Measurements from ENCODE around the gene ALPP. TPM values are rescaled to one million over a fixed set of nuclear protein-coding genes. Genes with fewer than 3 reads are reported as not detected.
A peak's percentile ranks its signal among the peaks of the same experiment; 100 is the strongest.
"Not testable (repeated sequence)": the region's sequence is repeated elsewhere in the genome, so short reads cannot be mapped to it uniquely, and the experiment has no call there.

ALPP gene
- total and polyA plus RNA-seq, 2 of the 13 experiments (the other 11 are each of a cell fraction or from before 2014, with no cell fraction given) = not detected

DNA sequence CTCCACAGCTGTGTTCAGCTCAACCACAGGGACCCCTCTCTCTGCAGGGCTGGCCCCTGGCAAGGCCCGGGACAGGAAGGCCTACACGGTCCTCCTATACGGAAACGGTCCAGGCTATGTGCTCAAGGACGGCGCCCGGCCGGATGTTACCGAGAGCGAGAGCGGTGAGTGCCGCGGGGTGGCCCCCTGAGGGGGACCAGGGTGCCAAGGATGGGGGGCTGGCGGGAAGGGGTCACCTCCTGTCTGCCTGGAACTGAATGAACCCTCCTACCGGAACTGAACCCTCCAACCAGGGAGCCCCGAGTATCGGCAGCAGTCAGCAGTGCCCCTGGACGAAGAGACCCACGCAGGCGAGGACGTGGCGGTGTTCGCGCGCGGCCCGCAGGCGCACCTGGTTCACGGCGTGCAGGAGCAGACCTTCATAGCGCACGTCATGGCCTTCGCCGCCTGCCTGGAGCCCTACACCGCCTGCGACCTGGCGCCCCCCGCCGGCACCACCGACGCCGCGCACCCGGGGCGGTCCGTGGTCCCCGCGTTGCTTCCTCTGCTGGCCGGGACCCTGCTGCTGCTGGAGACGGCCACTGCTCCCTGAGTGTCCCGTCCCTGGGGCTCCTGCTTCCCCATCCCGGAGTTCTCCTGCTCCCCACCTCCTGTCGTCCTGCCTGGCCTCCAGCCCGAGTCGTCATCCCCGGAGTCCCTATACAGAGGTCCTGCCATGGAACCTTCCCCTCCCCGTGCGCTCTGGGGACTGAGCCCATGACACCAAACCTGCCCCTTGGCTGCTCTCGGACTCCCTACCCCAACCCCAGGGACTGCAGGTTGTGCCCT is 2.9 kb downstream of the ALPP start:
- H3K4me3 ChIP-seq (replicated peaks in 1 of 3; ENCODE audit: insufficient read depth in 1 of 3, low read depth in 2 of 3, low read length in 3 of 3); POLR2A ChIA-PET: not testable (repeated sequence)

More for the DNA sequence above, 2.9 kb downstream of the ALPP start:
- CTCF ChIA-PET (ENCODE audit: low intra/inter-chr PET ratio, low total read pairs); H3K9ac ChIP-seq (ENCODE audit: insufficient read depth, low read depth, low read length); in situ Hi-C loops (cut with HindIII; ENCODE audit: extremely low pct_ligation_motif_present, low pct_unique_long_range_greater_than_20kb); H3K4me2 ChIP-seq (ENCODE audit: low read depth, low read length); H3K27ac ChIP-seq (ENCODE audit: extremely low read length, insufficient read depth, low read length); H3K4me1 ChIP-seq (ENCODE audit: insufficient read depth, low read length); FAIRE-seq; H3K79me2 ChIP-seq (ENCODE audit: insufficient read depth, low read length); intact Hi-C loops (cut with micrococcal nuclease; ENCODE audit: unreplicated experiment); H3K9me3 ChIP-seq (ENCODE audit: low read length); BruUV-seq (replicated peaks); DNase-seq (ENCODE audit: low spot score); H3K36me3 ChIP-seq (replicated peaks in 1 of 2; ENCODE audit: control insufficient read depth in 1 of 2, insufficient read depth in 2 of 2, low read length in 2 of 2); H4K20me1 ChIP-seq (ENCODE audit: insufficient read depth, low read length); H2AFZ ChIP-seq (ENCODE audit: low read length): not testable (repeated sequence)
- peak; percentile 51 for ATAC-seq
- TF ChIP-seq, protein P1, sequence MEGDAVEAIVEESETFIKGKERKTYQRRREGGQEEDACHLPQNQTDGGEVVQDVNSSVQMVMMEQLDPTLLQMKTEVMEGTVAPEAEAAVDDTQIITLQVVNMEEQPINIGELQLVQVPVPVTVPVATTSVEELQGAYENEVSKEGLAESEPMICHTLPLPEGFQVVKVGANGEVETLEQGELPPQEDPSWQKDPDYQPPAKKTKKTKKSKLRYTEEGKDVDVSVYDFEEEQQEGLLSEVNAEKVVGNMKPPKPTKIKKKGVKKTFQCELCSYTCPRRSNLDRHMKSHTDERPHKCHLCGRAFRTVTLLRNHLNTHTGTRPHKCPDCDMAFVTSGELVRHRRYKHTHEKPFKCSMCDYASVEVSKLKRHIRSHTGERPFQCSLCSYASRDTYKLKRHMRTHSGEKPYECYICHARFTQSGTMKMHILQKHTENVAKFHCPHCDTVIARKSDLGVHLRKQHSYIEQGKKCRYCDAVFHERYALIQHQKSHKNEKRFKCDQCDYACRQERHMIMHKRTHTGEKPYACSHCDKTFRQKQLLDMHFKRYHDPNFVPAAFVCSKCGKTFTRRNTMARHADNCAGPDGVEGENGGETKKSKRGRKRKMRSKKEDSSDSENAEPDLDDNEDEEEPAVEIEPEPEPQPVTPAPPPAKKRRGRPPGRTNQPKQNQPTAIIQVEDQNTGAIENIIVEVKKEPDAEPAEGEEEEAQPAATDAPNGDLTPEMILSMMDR (CRISPR knock-in tag; IDR thresholded peaks at IDR 0.05) = peak; percentile 30; the same call in 1 of the 2 replicates
- 56% methylated on average over 28 of the region's 59 CpGs for WGBS (ENCODE audit: low lambda C conversion rate)
- peaks cover 13 to 78% of the 10 kb centered on the region in 2 experiments for H3K27me3 ChIP-seq (ENCODE audit: control insufficient read depth in 1 of 2, insufficient read depth in 2 of 2, low read length in 2 of 2)
